ENCODE data around the gene MRI1. TPM values are rescaled to one million over a fixed set of nuclear protein-coding genes. Genes with fewer than 3 reads are reported as not detected.

MRI1 gene
- total and polyA plus RNA-seq, 10 of the 15 experiments (the other 5 are each of a cell fraction or from before 2014, with no cell fraction given): 5.4 to 50.3 (median 28.3) TPM

DNA sequence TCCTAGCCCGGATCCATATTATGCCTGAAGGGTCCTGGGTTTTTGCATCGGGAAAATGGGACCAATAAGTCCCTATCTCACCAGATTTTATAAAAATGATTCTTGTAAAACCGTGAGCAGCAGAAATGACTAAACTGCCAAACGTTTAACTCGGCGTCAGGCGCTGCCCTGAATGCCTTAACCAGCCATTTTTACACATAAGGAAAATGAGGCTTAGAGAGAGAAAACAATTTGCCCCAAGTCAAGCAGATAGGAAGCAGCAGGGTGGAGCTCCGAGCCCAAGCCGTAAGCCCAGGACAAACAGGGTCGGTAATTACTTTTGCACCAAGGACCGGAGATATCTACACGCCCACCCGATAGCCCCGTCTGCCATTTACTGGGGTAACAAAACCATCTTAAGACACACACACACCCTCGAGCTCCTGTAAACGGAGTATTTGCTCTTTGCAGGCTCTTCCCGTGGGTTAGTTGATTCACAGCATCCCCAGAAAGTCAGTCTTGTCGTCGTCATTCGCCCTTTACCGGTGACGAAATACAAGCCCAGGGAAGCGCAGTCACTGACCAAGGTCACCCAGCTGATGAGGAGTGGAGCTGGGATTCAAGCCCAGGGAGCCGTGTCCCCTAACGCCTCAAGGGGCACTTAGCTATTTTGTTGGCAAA, 16.0 kb upstream of the MRI1 start (continued):
- TF ChIP-seq, protein P1, sequence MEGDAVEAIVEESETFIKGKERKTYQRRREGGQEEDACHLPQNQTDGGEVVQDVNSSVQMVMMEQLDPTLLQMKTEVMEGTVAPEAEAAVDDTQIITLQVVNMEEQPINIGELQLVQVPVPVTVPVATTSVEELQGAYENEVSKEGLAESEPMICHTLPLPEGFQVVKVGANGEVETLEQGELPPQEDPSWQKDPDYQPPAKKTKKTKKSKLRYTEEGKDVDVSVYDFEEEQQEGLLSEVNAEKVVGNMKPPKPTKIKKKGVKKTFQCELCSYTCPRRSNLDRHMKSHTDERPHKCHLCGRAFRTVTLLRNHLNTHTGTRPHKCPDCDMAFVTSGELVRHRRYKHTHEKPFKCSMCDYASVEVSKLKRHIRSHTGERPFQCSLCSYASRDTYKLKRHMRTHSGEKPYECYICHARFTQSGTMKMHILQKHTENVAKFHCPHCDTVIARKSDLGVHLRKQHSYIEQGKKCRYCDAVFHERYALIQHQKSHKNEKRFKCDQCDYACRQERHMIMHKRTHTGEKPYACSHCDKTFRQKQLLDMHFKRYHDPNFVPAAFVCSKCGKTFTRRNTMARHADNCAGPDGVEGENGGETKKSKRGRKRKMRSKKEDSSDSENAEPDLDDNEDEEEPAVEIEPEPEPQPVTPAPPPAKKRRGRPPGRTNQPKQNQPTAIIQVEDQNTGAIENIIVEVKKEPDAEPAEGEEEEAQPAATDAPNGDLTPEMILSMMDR (IDR thresholded peaks at IDR 0.05 in 2 of 3, conservative IDR thresholded peaks at IDR 0.05 in 1 of 3; ENCODE audit: control insufficient read depth in 2 of 3, extremely low read depth in 1 of 3, insufficient read depth in 1 of 3, low read depth in 3 of 3, low read length in 3 of 3): no peak
- TF ChIP-seq RBBP5 (conservative IDR thresholded peaks at IDR 0.05) (no peak), KLF5 (IDR thresholded peaks at IDR 0.05; ENCODE audit: partially characterized antibody) (no peak), HCFC1 (IDR thresholded peaks at IDR 0.05; ENCODE audit: low read length) (no peak), BCL11A (IDR thresholded peaks at IDR 0.05; ENCODE audit: low read depth, low read length) (no peak), PAX8 (IDR thresholded peaks at IDR 0.05) (no peak), SIX5 (IDR thresholded peaks at IDR 0.05; ENCODE audit: low read depth, low read length, severe bottlenecking) (no peak), SMC3 (IDR thresholded peaks at IDR 0.05; ENCODE audit: borderline replicate concordance, low read length) (0 out of 2 replicates have a peak, but pooled peaks have one; percentile 9), POLR2AphosphoS5 (IDR thresholded peaks at IDR 0.05; ENCODE audit: low read length) (peak; percentile 14; the same call in 1 of the 2 replicates), RAD21 (IDR thresholded peaks at IDR 0.05; ENCODE audit: insufficient read depth, low read depth, low read length) (no peak), MXI1 (IDR thresholded peaks at IDR 0.05; ENCODE audit: low read depth, low read length) (peak; percentile 15; the same call in 1 of the 2 replicates), ETV6 (conservative IDR thresholded peaks at IDR 0.05 in 1 of 2, IDR thresholded peaks at IDR 0.05 in 1 of 2; ENCODE audit: borderline replicate concordance in 1 of 2, low read depth in 1 of 2) (no peak), YY1 (IDR thresholded peaks at IDR 0.05; ENCODE audit: low read depth, low read length) (peak; percentile 30; the same call in 1 of the 2 replicates), IKZF1 (conservative IDR thresholded peaks at IDR 0.05) (no peak), CBX3 (IDR thresholded peaks at IDR 0.05; ENCODE audit: borderline replicate concordance, low read depth) (no peak), TCF12 (IDR thresholded peaks at IDR 0.05; ENCODE audit: low read depth, low read length) (no peak), ZNF622 (IDR thresholded peaks at IDR 0.05) (no peak)
- TF ChIP-seq, protein P2, sequence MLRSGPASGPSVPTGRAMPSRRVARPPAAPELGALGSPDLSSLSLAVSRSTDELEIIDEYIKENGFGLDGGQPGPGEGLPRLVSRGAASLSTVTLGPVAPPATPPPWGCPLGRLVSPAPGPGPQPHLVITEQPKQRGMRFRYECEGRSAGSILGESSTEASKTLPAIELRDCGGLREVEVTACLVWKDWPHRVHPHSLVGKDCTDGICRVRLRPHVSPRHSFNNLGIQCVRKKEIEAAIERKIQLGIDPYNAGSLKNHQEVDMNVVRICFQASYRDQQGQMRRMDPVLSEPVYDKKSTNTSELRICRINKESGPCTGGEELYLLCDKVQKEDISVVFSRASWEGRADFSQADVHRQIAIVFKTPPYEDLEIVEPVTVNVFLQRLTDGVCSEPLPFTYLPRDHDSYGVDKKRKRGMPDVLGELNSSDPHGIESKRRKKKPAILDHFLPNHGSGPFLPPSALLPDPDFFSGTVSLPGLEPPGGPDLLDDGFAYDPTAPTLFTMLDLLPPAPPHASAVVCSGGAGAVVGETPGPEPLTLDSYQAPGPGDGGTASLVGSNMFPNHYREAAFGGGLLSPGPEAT (IDR thresholded peaks at IDR 0.05; ENCODE audit: low read depth): no peak
- TF ChIP-seq, protein P3, sequence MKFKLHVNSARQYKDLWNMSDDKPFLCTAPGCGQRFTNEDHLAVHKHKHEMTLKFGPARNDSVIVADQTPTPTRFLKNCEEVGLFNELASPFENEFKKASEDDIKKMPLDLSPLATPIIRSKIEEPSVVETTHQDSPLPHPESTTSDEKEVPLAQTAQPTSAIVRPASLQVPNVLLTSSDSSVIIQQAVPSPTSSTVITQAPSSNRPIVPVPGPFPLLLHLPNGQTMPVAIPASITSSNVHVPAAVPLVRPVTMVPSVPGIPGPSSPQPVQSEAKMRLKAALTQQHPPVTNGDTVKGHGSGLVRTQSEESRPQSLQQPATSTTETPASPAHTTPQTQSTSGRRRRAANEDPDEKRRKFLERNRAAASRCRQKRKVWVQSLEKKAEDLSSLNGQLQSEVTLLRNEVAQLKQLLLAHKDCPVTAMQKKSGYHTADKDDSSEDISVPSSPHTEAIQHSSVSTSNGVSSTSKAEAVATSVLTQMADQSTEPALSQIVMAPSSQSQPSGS (IDR thresholded peaks at IDR 0.05; ENCODE audit: low read length): no peak
- TF ChIP-seq, protein P4, sequence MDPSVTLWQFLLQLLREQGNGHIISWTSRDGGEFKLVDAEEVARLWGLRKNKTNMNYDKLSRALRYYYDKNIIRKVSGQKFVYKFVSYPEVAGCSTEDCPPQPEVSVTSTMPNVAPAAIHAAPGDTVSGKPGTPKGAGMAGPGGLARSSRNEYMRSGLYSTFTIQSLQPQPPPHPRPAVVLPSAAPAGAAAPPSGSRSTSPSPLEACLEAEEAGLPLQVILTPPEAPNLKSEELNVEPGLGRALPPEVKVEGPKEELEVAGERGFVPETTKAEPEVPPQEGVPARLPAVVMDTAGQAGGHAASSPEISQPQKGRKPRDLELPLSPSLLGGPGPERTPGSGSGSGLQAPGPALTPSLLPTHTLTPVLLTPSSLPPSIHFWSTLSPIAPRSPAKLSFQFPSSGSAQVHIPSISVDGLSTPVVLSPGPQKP (IDR thresholded peaks at IDR 0.05; ENCODE audit: low read depth, low read length): no peak
- TF ChIP-seq, protein P5, sequence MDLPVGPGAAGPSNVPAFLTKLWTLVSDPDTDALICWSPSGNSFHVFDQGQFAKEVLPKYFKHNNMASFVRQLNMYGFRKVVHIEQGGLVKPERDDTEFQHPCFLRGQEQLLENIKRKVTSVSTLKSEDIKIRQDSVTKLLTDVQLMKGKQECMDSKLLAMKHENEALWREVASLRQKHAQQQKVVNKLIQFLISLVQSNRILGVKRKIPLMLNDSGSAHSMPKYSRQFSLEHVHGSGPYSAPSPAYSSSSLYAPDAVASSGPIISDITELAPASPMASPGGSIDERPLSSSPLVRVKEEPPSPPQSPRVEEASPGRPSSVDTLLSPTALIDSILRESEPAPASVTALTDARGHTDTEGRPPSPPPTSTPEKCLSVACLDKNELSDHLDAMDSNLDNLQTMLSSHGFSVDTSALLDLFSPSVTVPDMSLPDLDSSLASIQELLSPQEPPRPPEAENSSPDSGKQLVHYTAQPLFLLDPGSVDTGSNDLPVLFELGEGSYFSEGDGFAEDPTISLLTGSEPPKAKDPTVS (IDR thresholded peaks at IDR 0.05; ENCODE audit: low read depth, low read length): no peak
